GM12878 (cell line): ENCODE results near the gene AXDND1. TPM values are rescaled to one million over a fixed set of nuclear protein-coding genes. Genes with fewer than 3 reads are reported as not detected.

Experiments used
- ATAC-seq: fragments of 200-7000 bp; cut with Tn5 transposase; 3 replicates; pipeline ENCODE4 v1.9.1; 2020; ENCODE audit warnings: mild to moderate bottlenecking, moderate library complexity
- BruUV-seq: library from RNA; stranded (reverse); fragments of 400-500 nt; replicated peaks from 2 replicates; lab custom pipeline; 2021; lab: Mats Ljungman, UMichigan
- CTCF ChIA-PET: fragments of 300-600 bp; sonication (Branson Sonifier 250); formaldehyde crosslinking; extraction: SDS; loops from one replicate; lab custom pipeline; 2021; ENCODE audit warnings: inconsistent platforms; lab: Yijun Ruan, JAX
- POLR2A ChIA-PET: fragments of 350-600 bp; formaldehyde crosslinking; extraction: SDS; loops from one replicate; lab custom pipeline; 2021; ENCODE audit warnings: inconsistent platforms; lab: Charles Lee
- RAD21 ChIA-PET: fragments of 300-600 bp; sonication (Branson Sonifier 250); formaldehyde crosslinking; loops from one replicate; lab custom pipeline; 2023; ENCODE audit warnings: antibody characterized with exemption; ENCODE audit not compliant: unreplicated experiment; lab: Charles Lee
- SMC1A ChIA-PET: fragments of 300-600 bp; sonication (Branson Sonifier 250); formaldehyde crosslinking; loops from one replicate; lab custom pipeline; 2023; ENCODE audit not compliant: unreplicated experiment, uncharacterized antibody; lab: Charles Lee
- DNase-seq: peaks from one replicate; pipeline ENCODE4 v3.0.0-alpha.2; 2011; ENCODE audit warnings: low read depth, low spot score
- FAIRE-seq: peaks from 3 replicates; lab custom pipeline; 2011; peaks lifted over from hg19 to GRCh38; lab: Jason Lieb, UNC
- H2AFZ ChIP-seq: 2 replicates; pipeline ENCODE4 v1.6.0; 2011; ENCODE audit warnings: low read depth, low read length, control low read depth; ENCODE audit not compliant: control insufficient read depth
- H3K27ac ChIP-seq: 2 replicates; pipeline ENCODE4 v1.5.1; 2011; ENCODE audit warnings: control low read depth; ENCODE audit not compliant: control insufficient read depth, insufficient read depth
- H3K27me3 ChIP-seq, 2 experiments: replicated peaks in 1 of 2; 2 replicates each; pipeline versions ENCODE4 v1.6.0 to v1.6.1; 2011; ENCODE audit warnings: low read length in 1 of 2; ENCODE audit not compliant: control insufficient read depth in 2 of 2, insufficient read depth in 2 of 2
- H3K36me3 ChIP-seq, 2 experiments: 2 replicates each; pipeline ENCODE4 v1.5.1; 2011; ENCODE audit warnings: low read length in 1 of 2; ENCODE audit not compliant: control insufficient read depth in 2 of 2, insufficient read depth in 2 of 2
- H3K4me1 ChIP-seq: 2 replicates; pipeline ENCODE4 v1.6.1; 2011; ENCODE audit warnings: mild to moderate bottlenecking, low read length, moderate library complexity, mixed read lengths; ENCODE audit not compliant: control insufficient read depth, insufficient read depth
- H3K4me2 ChIP-seq: 2 replicates; pipeline ENCODE4 v1.6.0; 2011; ENCODE audit warnings: control low read depth; ENCODE audit not compliant: control insufficient read depth, insufficient read depth
- H3K4me3 ChIP-seq: fragments of 200-600 bp; sonication (generic); 2 replicates; pipeline ENCODE4 v1.5.1; 2016
- H3K79me2 ChIP-seq: 2 replicates; pipeline ENCODE4 v1.6.0; 2011; ENCODE audit warnings: low read length; ENCODE audit not compliant: control insufficient read depth, insufficient read depth
- H3K9ac ChIP-seq: 2 replicates; pipeline ENCODE4 v1.8.0; 2011; ENCODE audit warnings: low read length, control low read depth, mixed read lengths; ENCODE audit not compliant: control insufficient read depth, insufficient read depth
- H3K9me3 ChIP-seq: replicated peaks from 3 replicates; pipeline ENCODE4 v1.5.1; 2011; ENCODE audit warnings: mild to moderate bottlenecking, low read length; ENCODE audit not compliant: control insufficient read depth, insufficient read depth
- H4K20me1 ChIP-seq: 2 replicates; pipeline ENCODE4 v1.6.0; 2011; ENCODE audit not compliant: control insufficient read depth, insufficient read depth
- FOXK2 ChIP-seq: fragments of 450-650 bp; IDR thresholded peaks from 2 replicates; pipeline ENCODE4 v1.6.1; 2017; ENCODE audit warnings: mild to moderate bottlenecking, moderate library complexity
- KLF5 ChIP-seq: fragments of 450-650 bp; IDR thresholded peaks from 2 replicates; pipeline ENCODE4 v1.6.1; 2014; ENCODE audit warnings: mild to moderate bottlenecking; ENCODE audit not compliant: partially characterized antibody
- NFIC ChIP-seq: IDR thresholded peaks from 2 replicates; pipeline ENCODE4 v1.6.1; 2012; ENCODE audit warnings: low read depth, mild to moderate bottlenecking, inconsistent platforms, low read length, moderate library complexity
- POLR2AphosphoS5 ChIP-seq: IDR thresholded peaks from 2 replicates; pipeline ENCODE4 v1.6.1; 2011; ENCODE audit warnings: mild to moderate bottlenecking, low read length, inconsistent platforms
- TAF1 ChIP-seq: IDR thresholded peaks from 2 replicates; pipeline ENCODE4 v1.6.1; 2011; ENCODE audit warnings: mild to moderate bottlenecking, low read depth, low read length, borderline replicate concordance
- WGBS: methylation state at CpG from one replicate; pipeline ENCODE4 v1.1.6; 2016; ENCODE audit warnings: low lambda C conversion rate; ENCODE audit not compliant: insufficient replicate concordance, insufficient coverage; ENCODE audit errors: missing lambda C conversion rate; 5-methylcytosine and 5-hydroxymethylcytosine counted together
- in situ Hi-C: fragments of 300-500 bp; cut with MboI; formaldehyde crosslinking; loops from 9 replicates; pipeline ENCODE4 v1.14.3; 2018; ENCODE audit warnings: mixed read lengths
- intact Hi-C: fragments of 100-400 bp; cut with micrococcal nuclease; formaldehyde crosslinking; loops from one replicate; pipeline ENCODE4 v1.14.2; 2022; ENCODE audit not compliant: unreplicated experiment
- polyA plus RNA-seq, 11 experiments: library from polyadenylated mRNA; depleted of rRNA in 4 of 11; unstranded in 6 of 11; stranded (reverse) in 5 of 11; fragments of >200 nt; fragmentation: Nextera tagmentation in 4 of 11; fragmentation: Illumina TruSeq in 1 of 11; extraction: Ambion mirVana in 4 of 11; extraction: Trizol in 1 of 11; gene quantifications; 1 replicate in 1 of 11; 2 replicates in 10 of 11; pipeline versions ENCODE4 v1.2.1 to v1.2.3, GENCODE V29; 2011 to 2016; ENCODE audit warnings: inconsistent platforms in 2 of 11, missing spikeins in 2 of 11, low read depth in 1 of 11
- total RNA-seq, 4 experiments: library from RNA; depleted of rRNA in 3 of 4; stranded (reverse); fragments of >200 nt in 3 of 4; fragmentation: Illumina TruSeq in 1 of 4; extraction: Trizol in 1 of 4; gene quantifications; 2 replicates each; pipeline versions ENCODE4 v1.2.1 to v1.2.3, GENCODE V29; 2013 to 2021
- TF ChIP-seq, protein P1 (sequence below): IDR thresholded peaks from 2 replicates; pipeline ENCODE4 v1.6.1; 2011; ENCODE audit warnings: borderline replicate concordance, low read depth, mild to moderate bottlenecking, moderate library complexity, low read length; ENCODE audit not compliant: insufficient read depth, poor library complexity, severe bottlenecking

The AXDND1 gene
- total and polyA plus RNA-seq, 10 of the 15 experiments (the other 5 are each of a cell fraction or from before 2014, with no cell fraction given), result 0.12 to 0.84 (median 0.42) TPM

GRCh38 chr1:179372160-179372559 is 6.4 kb downstream of the AXDND1 start (continued):
- TF ChIP-seq POLR2AphosphoS5 (no peak), NFIC (no peak), FOXK2 (no peak)

DNA sequence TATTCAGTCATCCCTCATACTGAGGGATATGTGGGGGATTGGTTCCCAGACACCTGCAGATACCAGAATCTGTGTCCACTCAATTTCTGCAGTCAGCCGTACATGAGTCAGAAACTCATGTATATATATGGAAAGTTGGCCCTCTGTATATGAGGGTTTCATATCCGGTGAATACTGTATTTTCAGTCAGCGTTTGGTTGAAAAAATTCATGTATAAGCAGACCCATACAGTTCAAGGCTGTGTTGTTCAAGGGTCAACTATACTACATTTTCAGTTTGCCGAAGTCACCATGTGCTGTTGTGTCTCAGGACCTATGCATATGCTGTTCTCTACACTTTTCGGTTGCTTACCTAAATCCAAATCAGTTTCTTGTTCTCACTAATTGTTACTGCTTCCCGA is 10.5 kb downstream of the AXDND1 start:
- no peaks in the 10 kb centered on the region for H3K27me3 ChIP-seq
- TF ChIP-seq, protein P1, sequence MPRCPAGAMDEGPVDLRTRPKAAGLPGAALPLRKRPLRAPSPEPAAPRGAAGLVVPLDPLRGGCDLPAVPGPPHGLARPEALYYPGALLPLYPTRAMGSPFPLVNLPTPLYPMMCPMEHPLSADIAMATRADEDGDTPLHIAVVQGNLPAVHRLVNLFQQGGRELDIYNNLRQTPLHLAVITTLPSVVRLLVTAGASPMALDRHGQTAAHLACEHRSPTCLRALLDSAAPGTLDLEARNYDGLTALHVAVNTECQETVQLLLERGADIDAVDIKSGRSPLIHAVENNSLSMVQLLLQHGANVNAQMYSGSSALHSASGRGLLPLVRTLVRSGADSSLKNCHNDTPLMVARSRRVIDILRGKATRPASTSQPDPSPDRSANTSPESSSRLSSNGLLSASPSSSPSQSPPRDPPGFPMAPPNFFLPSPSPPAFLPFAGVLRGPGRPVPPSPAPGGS, result no peak
- TF ChIP-seq KLF5 (no peak), TAF1 (no peak)
- TF ChIP-seq, all 136 proteins: peak for 0
- DNase-seq (no peak), ATAC-seq (no peak), FAIRE-seq (no peak)
- Histone ChIP-seq H3K9me3 (no peaks in the 10 kb centered on the region), H4K20me1 (no peaks in the 10 kb centered on the region), H3K27ac (no peak overlapping the region), H2AFZ (no peak overlapping the region), H3K79me2 (no peaks in the 10 kb centered on the region), H3K36me3 (no peaks in the 10 kb centered on the region), H3K4me1 (no peaks in the 10 kb centered on the region), H3K4me3 (no peak overlapping the region), H3K9ac (no peak overlapping the region), H3K4me2 (no peak overlapping the region)
- no TSS peak for BruUV-seq
- ChIA-PET RAD21 (no interaction called here), CTCF (interaction anchor here (0.7 kb wide), 1 partner anchor 834 kb away, joined by 3 read pairs; no protein-coding TSS in a partner anchor), SMC1A (no interaction called here), POLR2A (no interaction called here)
- intact Hi-C loops (no loop called here), in situ Hi-C loops (no loop called here)
- 50% methylated on average over 6 of the region's 6 CpGs for WGBS
